ACHN (cell line): ENCODE results near the gene SPAG8.
A peak's percentile ranks its signal among the peaks of the same experiment; 100 is the strongest.

Experiments
- DNase-seq: peaks from one replicate; pipeline ENCODE4 v3.0.0-alpha.2; 2015
- in situ Hi-C: cut with HindIII; loops from 2 replicates; pipeline ENCODE4 v1.10.0; 2017; ENCODE audit warnings: low sequenced_read_pairs, low pct_ligation_motif_present, low pct_unique_long_range_greater_than_20kb

Gene SPAG8

DNA sequence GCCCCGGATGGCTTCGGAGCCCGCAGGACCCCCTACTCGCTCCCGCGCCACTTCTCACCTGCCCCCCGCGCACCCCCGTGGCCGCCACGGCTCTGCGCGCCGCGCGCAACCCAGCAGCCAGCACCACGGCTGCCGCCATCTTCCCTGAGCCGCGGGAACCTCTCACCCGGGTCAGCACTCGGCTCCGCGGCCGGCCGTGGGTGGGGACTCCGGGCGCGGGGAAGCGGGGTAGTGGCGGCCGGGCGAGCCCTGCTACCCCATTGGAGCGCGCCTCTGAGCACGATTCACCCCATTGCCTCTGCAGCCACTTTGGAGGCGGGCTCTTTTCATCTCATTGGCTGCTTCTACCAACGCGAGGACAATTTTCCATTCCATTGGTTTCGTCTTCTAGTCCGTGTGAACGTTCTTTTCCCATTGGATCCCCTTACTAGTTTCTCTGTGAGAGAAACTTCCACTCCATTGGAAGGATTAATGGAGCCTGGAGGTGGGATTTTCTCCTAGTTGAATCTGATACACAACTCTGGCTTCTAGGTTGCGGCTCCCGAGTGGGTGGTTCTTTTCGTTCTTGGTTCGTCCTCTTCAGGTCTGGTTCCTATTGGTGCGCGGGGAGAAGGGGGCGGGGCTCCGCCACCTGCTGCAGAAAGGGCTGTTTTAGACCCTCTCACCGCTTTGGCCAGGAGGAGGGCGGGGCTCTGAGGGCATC, 2.9 kb upstream of the SPAG8 start, which contains the start of gene HINT2:
Gene HINT2, minus strand, starts transcription at position 202 of the 703 bp plus-strand sequence. Its CDS starts 63 bp downstream, at position 139.
- in situ Hi-C loops: no loop called here
- DNase-seq: peak; percentile 95

DNA sequence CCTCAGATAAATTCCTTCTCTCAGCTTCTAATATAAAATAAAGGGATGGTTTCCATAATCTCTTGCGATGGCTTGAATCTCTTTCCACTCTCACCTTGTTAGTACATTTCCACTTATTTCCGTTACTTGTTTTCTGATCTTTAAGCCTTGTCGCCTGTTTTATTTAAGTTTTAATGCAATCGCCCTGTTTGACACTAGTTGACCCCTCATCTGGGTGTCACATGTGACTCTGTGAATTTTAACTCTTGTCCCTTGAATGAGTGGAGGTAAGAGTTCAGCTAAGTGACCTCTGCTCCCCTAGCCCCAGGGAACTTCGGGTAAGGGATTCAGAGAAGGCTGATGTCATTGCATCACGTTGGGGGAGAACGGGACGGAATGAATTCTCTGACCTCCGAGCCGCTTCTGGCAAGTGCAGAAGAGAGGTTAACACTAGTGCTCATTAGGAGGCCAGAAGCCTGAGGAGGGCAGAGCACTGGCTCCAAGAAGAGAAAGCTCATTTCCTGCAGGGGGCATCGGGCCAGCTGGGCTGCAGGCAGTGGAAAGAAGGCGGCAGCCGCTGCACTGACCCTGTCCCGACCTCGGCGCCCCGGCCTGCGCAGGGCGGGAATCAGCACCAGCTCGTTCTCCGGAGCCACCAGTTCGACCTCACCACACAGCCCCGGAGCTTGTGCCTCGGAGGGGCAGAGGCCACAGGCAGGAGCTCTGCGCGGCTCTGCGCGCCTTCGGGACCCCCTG, 2.2 kb upstream of the SPAG8 start:
- peak; percentile 71 for DNase-seq
- in situ Hi-C loops: no loop called here

DNA sequence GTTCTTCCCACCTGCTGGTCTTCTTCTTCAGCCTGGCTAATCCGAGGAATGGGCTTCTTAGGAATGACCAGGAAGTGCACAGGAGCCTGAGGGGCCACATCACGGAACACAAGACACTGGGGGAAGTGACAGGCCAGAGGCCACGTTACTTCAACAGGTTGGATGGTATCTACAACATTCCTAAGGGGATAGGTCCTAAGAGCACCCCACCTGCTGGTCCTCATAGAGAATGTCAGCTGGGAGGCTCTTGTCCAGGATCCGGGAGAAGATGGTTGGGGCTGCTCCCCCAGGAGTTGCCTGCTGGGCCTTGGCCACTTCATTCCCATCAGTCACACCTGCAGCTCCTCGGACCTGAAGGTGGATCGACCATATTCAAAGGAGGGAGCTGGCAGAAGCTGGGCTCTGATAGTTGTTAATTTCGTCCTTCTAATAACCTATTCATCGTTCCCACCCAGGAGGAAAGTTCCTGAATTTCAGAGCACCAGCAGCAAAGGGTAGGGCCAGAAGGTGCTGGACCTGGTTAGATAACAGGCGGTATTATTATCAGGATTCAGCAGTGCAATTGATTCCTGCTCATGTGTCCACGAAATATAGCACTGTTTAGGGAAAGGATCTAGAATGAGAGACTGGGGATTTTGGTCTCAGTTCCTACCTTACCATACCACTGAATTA, 1.5 kb upstream of the SPAG8 start:
- in situ Hi-C loops: no loop called here
- peak; percentile 57 for DNase-seq

DNA sequence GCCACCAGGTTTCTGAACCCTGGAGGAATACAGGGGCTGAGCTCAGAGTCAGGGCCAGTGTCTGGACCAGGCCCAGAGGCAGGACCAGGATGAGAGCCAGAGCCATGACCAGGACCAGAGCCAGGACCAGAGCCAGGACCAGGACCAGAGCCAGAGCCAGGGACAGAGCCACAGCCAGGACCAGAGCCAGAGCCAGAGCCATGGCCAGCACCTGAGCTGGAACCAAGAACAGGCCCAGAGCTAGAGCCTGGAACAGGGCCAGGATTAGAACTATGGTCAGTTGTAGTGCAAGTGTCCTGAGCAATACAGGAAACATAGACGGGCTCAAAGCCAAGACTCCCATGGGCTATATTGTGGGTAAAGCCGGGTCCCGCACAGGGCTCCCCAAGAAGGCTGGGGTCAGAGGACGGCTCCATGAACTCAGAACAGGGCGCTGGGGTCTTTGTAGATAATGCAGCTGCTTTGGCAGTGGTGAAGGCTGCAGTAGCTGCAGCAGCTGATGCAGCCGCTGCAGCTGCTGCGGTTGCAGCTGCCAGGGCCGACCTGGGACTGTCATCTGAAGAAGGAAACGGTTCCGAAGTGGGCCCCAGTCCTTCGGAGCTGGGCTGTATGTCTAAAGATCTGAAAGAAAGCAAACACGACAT, 559 bp downstream of the SPAG8 start:
- in situ Hi-C loops: no loop called here
- DNase-seq: no peak

DNA sequence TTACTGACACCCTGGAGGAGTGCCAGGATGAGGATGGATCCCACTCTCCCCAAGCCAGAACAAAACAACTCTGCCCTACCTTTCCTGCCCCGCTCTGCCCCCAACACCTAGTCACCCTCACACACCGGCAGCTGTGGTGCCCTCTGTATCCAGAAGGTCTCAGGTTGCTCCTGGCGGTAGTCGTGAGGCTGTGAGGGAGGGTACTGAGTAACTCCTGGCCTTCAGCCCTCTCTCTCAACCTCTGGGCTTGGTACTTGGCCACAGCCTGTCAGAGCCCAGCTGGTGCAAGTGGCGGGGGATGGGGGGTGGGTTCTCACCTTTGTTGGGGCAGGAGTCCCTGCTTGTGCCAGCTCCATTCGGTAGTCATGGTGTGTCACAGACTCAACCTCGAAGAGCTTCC, 1.9 kb downstream of the SPAG8 start:
- no peak for DNase-seq
- in situ Hi-C loops: no loop called here

DNA sequence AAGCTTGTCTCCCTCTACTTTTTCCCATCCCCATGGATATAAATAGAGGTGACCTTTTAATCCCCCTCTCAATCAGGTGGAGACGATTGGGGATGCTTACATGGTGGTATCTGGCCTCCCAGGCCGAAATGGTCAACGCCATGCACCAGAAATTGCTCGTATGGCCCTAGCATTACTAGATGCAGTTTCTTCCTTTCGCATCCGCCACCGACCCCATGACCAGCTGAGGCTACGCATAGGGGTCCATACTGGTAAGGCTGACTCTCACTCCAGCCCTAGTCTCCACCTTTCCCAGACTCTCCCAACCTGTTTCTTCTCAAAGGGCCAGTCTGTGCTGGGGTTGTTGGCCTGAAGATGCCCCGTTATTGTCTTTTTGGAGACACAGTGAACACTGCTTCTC, 3.6 kb downstream of the SPAG8 start:
- DNase-seq: no peak
- in situ Hi-C loops: no loop called here

DNA sequence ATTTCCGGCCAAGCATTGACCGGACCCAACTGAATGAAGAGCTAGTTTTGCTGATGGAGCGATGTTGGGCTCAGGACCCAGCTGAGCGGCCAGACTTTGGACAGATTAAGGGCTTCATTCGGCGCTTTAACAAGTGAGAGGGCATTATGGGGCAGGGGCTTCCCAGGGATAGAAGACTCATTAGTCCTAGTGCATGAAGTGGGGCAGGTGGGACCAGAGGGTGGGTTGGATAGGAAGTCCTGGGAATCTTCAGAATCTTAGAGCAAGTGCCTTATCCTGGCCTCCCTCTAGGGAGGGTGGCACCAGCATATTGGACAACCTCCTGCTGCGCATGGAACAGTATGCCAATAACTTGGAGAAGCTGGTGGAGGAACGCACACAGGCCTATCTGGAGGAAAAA, 6.0 kb downstream of the SPAG8 start:
- in situ Hi-C loops: no loop called here

DNA sequence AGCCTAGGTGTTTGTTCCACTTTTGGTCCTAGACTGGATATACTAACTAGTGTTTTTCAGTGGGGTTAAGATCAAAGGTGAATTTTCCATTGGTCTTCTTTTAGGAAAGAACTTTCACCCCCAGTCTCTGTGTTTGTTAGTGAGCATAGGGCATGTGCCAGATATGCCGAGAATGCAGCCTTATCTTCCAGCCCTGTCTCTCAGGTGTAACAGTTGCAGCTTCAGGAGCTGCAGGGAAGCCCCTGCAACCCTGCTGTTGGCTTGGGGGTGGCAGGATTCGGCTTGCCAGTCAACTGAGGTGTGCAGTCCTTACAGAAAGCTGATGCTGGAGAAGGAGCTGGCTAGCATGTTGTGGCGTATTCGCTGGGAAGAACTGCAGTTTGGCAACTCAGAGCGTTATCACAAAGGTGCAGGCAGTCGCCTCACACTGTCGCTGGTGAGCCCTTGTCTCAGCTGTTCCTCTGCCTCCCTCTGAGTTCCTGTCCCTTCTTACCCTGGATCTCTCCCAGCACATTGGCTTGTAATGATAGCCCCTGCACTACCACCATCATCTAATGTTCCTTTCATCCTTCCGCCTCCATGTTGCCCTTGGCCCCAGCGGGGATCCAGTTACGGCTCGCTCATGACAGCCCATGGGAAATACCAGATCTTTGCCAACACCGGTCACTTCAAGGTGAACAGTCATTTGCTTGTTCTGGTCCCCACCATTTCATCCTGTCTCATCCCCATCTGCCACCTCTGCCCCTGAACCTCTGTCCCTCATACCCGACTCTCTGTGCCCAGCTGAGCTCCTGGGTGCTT, 10.5 kb downstream of the SPAG8 start:
- in situ Hi-C loops: no loop called here
- DNase-seq: no peak

More for the DNA sequence above, 6.0 kb downstream of the SPAG8 start:
- DNase-seq: no peak

DNA sequence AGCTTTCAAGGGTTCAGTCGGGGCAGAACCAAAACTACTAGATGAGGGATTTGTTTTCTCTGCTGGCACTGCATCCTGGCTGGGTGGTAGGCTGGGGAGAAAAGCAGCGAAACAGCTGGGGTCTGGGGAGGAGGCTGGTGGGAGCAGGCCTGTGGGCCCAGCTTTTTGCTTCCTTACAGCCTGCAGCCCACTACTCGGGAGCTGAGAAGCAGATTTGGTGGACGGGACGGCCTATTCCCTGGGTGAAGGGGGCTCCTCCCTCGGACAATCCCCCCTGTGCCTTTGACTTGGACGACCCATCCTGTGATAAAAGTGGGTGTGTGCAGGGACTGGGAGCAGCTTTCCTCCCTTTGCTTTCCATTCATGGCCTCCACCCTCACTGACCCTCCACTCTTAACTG, 11.5 kb downstream of the SPAG8 start:
- in situ Hi-C loops: no loop called here
- no peak for DNase-seq

DNA sequence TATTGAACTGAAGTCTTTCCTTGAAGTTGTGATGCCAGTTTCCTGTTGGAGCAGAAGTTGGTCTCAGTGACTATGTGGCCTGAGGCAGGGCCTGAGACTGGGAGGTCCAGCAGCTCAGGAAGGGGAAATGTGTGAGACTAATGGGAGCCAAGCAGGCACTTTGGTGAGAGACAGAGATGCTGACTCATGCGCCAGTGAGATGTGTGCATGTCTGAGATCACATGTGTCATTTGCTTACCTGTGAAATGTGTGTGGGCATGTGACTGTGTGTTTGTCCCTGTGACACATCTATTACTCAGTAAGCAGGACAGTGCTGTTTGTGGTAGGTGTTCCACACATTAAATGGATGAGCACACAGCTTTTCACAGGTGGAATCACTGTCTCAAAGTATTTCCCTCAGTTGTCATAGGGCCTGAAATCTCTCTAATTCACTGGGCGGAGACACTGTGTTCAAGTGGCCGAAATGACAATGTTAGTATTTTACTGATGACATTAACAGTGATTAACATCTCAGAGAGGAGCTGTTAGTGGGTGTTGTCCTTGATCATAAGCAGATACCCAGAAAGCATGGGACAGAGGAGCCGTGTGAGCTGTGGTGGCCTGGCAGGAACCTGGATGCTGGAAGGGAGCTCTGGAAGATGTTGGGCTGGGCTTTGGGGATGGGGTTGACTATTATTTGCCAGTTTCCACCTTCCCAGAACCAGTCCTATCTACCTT, 13.2 kb downstream of the SPAG8 start:
- in situ Hi-C loops: no loop called here
- no peak for DNase-seq

DNA sequence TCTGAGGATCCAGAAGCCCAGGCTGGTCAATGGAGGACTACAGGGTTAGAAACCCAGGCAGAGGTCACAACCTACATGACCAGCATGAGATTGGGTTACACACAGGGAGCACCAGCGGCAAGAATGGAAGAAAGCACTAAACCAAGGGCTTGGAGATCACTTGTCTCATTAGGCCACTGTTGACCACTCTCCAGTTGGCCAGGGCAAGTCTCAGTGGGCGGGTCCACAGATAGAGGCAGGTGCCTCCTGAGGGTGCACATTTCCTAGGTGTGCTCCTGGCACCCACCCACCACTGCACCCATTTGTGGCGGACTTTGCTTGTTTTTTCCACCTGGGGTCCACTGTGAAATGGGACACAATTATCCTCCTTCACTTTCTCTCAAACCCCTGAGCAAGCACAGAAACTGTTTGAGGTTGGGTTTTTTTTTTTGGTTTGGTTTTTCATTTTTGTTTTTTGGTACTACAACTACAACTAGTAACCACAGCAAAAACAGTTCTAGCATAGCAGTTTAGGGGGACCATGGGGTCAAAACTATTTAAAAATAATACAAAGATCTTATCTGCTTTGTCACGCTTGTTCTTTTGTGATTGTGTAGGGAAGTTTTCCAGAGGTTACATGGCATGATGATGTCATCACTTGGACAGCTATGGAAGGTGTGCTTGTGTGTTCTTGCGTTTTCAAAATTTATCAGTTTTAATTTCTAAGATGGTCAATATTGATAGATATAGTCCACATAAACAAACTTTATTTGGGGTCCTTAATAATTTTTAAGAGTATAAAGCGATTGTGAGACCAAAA, 14.6 kb downstream of the SPAG8 start:
- no peak for DNase-seq
- in situ Hi-C loops: no loop called here

DNA sequence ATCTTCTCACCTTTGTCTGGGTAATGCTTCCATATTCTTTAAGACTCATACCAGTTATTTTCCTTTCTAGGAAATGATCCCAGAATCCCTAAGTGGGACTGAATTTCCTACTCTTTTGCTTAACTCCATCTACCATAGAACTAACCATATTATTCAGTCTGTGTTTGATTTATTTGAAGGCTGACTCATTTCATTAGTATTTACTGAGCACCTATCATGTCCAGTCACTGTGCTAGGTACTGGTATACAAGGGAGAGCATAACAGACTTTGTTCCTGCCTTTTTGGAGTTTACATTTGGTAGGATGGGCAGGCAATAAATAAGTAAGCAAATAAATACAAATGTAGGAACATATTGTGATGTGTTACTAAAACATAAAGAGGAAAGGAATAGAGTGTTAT, 16.4 kb downstream of the SPAG8 start:
- in situ Hi-C loops: no loop called here
- no peak for DNase-seq

DNA sequence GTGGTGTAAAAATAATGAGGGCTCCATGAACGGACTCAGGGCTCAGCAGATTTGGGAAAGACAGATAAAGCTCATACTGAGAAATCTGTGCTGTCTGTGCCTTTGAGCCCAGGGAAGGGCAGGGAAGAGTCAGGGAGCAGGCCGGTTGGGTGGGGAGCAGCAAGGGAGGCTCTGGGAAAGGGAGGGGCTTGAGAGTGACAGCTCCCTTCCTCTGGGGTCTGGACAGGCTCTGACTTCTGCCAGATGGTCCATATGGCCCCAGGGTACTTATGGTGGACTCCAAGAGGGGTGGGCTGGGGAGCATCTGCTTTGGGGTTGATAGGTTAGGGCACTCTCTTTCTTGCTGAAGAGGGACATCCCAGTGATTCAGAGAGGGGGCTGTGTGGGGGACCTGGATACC, 18.6 kb downstream of the SPAG8 start:
- in situ Hi-C loops: no loop called here
- DNase-seq: no peak

DNA sequence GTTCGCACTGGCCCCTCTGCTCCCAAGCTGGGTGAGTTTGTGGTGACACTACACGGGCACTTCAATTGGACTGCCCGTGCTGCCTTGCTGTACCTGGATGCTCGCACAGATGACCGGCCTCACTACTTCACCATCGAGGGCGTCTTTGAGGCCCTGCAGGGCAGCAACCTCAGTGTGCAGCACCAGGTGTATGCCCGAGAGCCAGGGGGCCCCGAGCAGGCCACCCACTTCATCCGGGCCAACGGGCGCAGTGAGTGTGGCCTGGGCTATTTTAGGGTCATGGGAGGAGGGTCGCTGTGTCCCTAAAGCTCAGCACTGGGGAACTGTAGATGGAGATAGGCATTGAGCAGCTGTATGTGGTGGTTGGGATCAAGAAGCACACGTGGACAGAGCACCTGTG, 19.2 kb downstream of the SPAG8 start:
- in situ Hi-C loops: no loop called here

DNA sequence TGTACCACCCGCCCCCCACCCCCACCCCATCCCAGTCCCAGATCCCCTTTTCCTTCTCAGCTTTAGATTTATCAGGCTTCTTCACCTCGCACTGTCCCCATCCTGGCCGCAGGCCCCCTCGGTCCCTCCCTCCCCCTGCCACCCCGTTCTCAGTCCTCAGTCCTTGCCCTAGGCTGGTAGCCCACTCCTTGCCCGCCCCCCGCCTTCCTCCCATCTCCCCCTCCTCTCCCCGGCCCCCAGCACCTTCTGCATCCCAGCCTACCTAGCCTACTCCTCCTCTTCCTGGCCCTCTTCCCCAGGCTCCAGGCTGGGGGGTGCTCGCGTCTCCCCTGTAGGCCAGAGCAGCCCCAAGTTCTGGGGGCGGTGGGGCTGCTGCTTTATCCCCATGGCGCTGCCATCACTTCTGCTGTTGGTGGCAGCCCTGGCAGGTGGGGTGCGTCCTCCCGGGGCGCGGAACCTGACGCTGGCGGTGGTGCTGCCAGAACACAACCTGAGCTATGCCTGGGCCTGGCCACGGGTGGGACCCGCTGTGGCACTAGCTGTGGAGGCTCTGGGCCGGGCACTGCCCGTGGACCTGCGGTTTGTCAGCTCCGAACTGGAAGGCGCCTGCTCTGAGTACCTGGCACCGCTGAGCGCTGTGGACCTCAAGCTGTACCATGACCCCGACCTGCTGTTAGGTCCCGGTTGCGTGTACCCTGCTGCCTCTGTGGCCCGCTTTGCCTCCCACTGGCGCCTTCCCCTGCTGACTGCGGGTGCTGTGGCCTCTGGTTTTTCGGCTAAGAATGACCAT, 19.8 kb downstream of the SPAG8 start:
- in situ Hi-C loops: no loop called here
- DNase-seq: no peak

More for the DNA sequence above, 19.2 kb downstream of the SPAG8 start:
- DNase-seq: no peak

DNA sequence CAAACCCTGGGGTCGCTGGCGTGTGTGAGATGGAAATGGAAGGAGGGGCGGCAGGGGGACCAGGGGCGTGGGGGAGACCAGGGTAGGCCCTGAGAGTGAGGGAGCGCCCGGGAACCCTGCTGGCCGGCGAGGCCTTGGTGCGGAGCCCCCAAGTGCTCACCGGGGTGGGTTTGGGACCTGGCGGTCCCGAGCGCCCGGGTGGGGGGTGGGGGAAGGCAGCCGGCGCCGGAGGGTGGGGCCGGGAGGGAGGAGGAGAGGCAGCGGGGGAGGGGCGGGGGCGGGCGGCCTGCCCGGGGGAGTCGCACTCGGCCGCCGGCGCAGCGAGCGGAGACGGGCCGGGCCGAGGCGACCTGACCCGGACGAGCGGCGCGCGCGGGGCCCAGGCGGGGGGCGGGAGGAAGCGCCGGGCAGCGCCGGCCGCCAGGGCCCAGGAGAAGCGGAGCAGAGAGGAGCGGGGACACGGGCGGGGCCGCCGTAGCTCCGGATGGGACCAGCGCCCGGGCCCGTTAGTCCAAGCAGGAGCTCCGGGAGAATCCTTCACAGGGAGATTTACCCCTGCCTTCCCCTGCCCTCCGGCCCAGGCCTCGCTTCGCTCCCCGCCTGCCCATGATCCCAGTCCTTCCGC, 20.7 kb downstream of the SPAG8 start, which contains the start of gene NPR2:
Gene NPR2, plus strand, starts transcription at position 295 of the 625 bp plus-strand sequence. CDS start 818 bp downstream, outside the sequence.
- no peak for DNase-seq
- in situ Hi-C loops: no loop called here
